Measurements from ENCODE around the gene ZNF474. TPM values are rescaled to one million over a fixed set of nuclear protein-coding genes. Genes with fewer than 3 reads are reported as not detected.

The ZNF474 gene
- total RNA-seq, 1 donor from 2014 or later = 0.45 TPM

DNA sequence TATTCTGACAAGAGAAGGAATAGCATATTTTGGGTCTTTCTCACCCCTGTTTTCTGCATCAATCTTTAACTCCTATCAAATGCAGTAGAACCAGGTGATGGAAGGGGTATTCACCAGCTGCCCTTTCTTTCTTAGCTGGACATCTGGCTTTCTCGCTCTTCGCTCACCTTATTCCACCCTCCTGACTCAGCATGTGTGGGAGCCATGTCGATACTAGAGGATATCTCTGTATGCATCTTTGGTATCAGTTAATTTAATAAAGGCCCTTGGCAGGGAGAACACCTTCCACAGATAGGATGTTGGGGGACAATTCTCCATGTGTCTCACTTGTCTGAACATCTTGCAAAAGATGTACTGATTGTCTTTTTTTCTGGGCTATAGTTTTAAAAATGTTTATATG, 71.5 kb downstream of the ZNF474 start:
- DNase-seq (ENCODE audit: low read depth) (no peak), FAIRE-seq (no peak)
- Mint-ChIP-seq H3K9me3 (ENCODE audit: unreplicated experiment) (no peaks in the 10 kb centered on the region), H3K4me1 (ENCODE audit: low read depth, unreplicated experiment) (no peaks in the 10 kb centered on the region), H3K4me3 (ENCODE audit: unreplicated experiment) (no peak overlapping the region), H3K27me3 (ENCODE audit: low read depth, unreplicated experiment) (peaks cover 3% of the 10 kb centered on the region), H3K27ac (ENCODE audit: unreplicated experiment) (no peak overlapping the region), H3K36me3 (ENCODE audit: low read depth, unreplicated experiment) (no peaks in the 10 kb centered on the region)
- Histone ChIP-seq H3K4me3 (ENCODE audit: insufficient read depth, low read depth, low read length) (no peak overlapping the region), H3K9me3 (ENCODE audit: insufficient read depth, low read depth, low read length) (no peaks in the 10 kb centered on the region), H3K9ac (ENCODE audit: low read length) (no peak overlapping the region), H3K27me3 (ENCODE audit: insufficient read depth, low read length) (peaks cover 3% of the 10 kb centered on the region), H2AFZ (ENCODE audit: low read depth, low read length) (no peak overlapping the region), H3K36me3 (ENCODE audit: insufficient read depth, low read length) (no peaks in the 10 kb centered on the region), H3K4me2 (ENCODE audit: low read length) (no peak overlapping the region), H3K79me2 (ENCODE audit: insufficient read depth, low read length) (no peaks in the 10 kb centered on the region), H4K20me1 (ENCODE audit: insufficient read depth, low read length) (no peaks in the 10 kb centered on the region), H3K27ac (ENCODE audit: low read depth, low read length) (no peak overlapping the region), H3K4me1 (ENCODE audit: insufficient read depth, low read length) (no peaks in the 10 kb centered on the region)
- no peak for TF ChIP-seq EZH2 (IDR thresholded peaks at IDR 0.05; ENCODE audit: insufficient read depth, low read length)
- TF ChIP-seq, protein P1, sequence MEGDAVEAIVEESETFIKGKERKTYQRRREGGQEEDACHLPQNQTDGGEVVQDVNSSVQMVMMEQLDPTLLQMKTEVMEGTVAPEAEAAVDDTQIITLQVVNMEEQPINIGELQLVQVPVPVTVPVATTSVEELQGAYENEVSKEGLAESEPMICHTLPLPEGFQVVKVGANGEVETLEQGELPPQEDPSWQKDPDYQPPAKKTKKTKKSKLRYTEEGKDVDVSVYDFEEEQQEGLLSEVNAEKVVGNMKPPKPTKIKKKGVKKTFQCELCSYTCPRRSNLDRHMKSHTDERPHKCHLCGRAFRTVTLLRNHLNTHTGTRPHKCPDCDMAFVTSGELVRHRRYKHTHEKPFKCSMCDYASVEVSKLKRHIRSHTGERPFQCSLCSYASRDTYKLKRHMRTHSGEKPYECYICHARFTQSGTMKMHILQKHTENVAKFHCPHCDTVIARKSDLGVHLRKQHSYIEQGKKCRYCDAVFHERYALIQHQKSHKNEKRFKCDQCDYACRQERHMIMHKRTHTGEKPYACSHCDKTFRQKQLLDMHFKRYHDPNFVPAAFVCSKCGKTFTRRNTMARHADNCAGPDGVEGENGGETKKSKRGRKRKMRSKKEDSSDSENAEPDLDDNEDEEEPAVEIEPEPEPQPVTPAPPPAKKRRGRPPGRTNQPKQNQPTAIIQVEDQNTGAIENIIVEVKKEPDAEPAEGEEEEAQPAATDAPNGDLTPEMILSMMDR (IDR thresholded peaks at IDR 0.05; ENCODE audit: insufficient read depth, low read depth, low read length) = no peak

GRCh38 chr5:122201365-122201764, 72.0 kb downstream of the ZNF474 start:
- H3K4me3 Mint-ChIP-seq (ENCODE audit: unreplicated experiment) = no peak overlapping the region
- no peaks in the 10 kb centered on the region for H3K36me3 Mint-ChIP-seq (ENCODE audit: low read depth, unreplicated experiment)
- peaks cover 3% of the 10 kb centered on the region for H3K27me3 Mint-ChIP-seq (ENCODE audit: low read depth, unreplicated experiment)
- H3K4me2 ChIP-seq (ENCODE audit: low read length) = no peak overlapping the region
- H3K27ac Mint-ChIP-seq (ENCODE audit: unreplicated experiment) = no peak overlapping the region
- no peak for FAIRE-seq
- no peak overlapping the region for H3K4me3 ChIP-seq (ENCODE audit: insufficient read depth, low read depth, low read length)
- H3K4me1 Mint-ChIP-seq (ENCODE audit: low read depth, unreplicated experiment) = no peaks in the 10 kb centered on the region
- peaks cover 3% of the 10 kb centered on the region for H3K27me3 ChIP-seq (ENCODE audit: insufficient read depth, low read length)
- no peaks in the 10 kb centered on the region for H4K20me1 ChIP-seq (ENCODE audit: insufficient read depth, low read length)
- no peaks in the 10 kb centered on the region for H3K79me2 ChIP-seq (ENCODE audit: insufficient read depth, low read length)
- no peak overlapping the region for H3K27ac ChIP-seq (ENCODE audit: low read depth, low read length)
- no peak overlapping the region for H2AFZ ChIP-seq (ENCODE audit: low read depth, low read length)
- TF ChIP-seq, protein P1 (IDR thresholded peaks at IDR 0.05; ENCODE audit: insufficient read depth, low read depth, low read length) = no peak
- no peak for TF ChIP-seq EZH2 (IDR thresholded peaks at IDR 0.05; ENCODE audit: insufficient read depth, low read length)
- no peaks in the 10 kb centered on the region for H3K4me1 ChIP-seq (ENCODE audit: insufficient read depth, low read length)
- H3K36me3 ChIP-seq (ENCODE audit: insufficient read depth, low read length) = no peaks in the 10 kb centered on the region
- H3K9ac ChIP-seq (ENCODE audit: low read length) = no peak overlapping the region
- H3K9me3 Mint-ChIP-seq (ENCODE audit: unreplicated experiment) = no peaks in the 10 kb centered on the region
- no peak for DNase-seq (ENCODE audit: low read depth)
- no peaks in the 10 kb centered on the region for H3K9me3 ChIP-seq (ENCODE audit: insufficient read depth, low read depth, low read length)

GRCh38 chr5:122202952-122203351, 73.6 kb downstream of the ZNF474 start:
- Mint-ChIP-seq H3K9me3 (ENCODE audit: unreplicated experiment) (no peaks in the 10 kb centered on the region), H3K27ac (ENCODE audit: unreplicated experiment) (no peak overlapping the region), H3K27me3 (ENCODE audit: low read depth, unreplicated experiment) (peaks cover 3% of the 10 kb centered on the region), H3K4me1 (ENCODE audit: low read depth, unreplicated experiment) (no peaks in the 10 kb centered on the region), H3K36me3 (ENCODE audit: low read depth, unreplicated experiment) (no peaks in the 10 kb centered on the region), H3K4me3 (ENCODE audit: unreplicated experiment) (no peak overlapping the region)
- Histone ChIP-seq H2AFZ (ENCODE audit: low read depth, low read length) (no peak overlapping the region), H3K4me3 (ENCODE audit: insufficient read depth, low read depth, low read length) (no peak overlapping the region), H3K27me3 (ENCODE audit: insufficient read depth, low read length) (peaks cover 3% of the 10 kb centered on the region), H3K36me3 (ENCODE audit: insufficient read depth, low read length) (no peaks in the 10 kb centered on the region), H3K79me2 (ENCODE audit: insufficient read depth, low read length) (no peaks in the 10 kb centered on the region), H3K27ac (ENCODE audit: low read depth, low read length) (no peak overlapping the region), H3K9ac (ENCODE audit: low read length) (no peak overlapping the region), H3K4me1 (ENCODE audit: insufficient read depth, low read length) (no peaks in the 10 kb centered on the region), H3K4me2 (ENCODE audit: low read length) (no peak overlapping the region), H3K9me3 (ENCODE audit: insufficient read depth, low read depth, low read length) (no peaks in the 10 kb centered on the region), H4K20me1 (ENCODE audit: insufficient read depth, low read length) (no peaks in the 10 kb centered on the region)
- FAIRE-seq (no peak), DNase-seq (ENCODE audit: low read depth) (peak; percentile 72)
- TF ChIP-seq, protein P1 (IDR thresholded peaks at IDR 0.05; ENCODE audit: insufficient read depth, low read depth, low read length) = no peak
- TF ChIP-seq EZH2 (IDR thresholded peaks at IDR 0.05; ENCODE audit: insufficient read depth, low read length) = no peak

Other genes starting within 250 kb of the ZNF474 start
- 15.4 and 17.0 TPM in 2 replicates for gene SRFBP1, start 167.6 kb upstream of the ZNF474 start, total RNA-seq
- gene LOX, start 51.3 kb upstream of the ZNF474 start, total RNA-seq = 1,150 and 1,249 TPM in 2 replicates
- 0.84 and 1.7 TPM in 2 replicates for gene SNCAIP, start 182.7 kb downstream of the ZNF474 start, total RNA-seq

All from astrocyte (in vitro differentiated cells and primary cell).